Gastrocnemius medialis (tissue), 4 donors: Measurements from ENCODE around the gene PTEN.

ENCODE experiments used
- CTCF ChIP-seq, 5 experiments: fragments of 450-650 bp in 3 of 5; fragments of 200-600 bp in 2 of 5; sonication (generic) in 2 of 5; IDR thresholded peaks in 4 of 5; conservative IDR thresholded peaks in 1 of 5; 1 replicate in 4 of 5; 2 replicates in 1 of 5; pipeline ENCODE4 v1.5.1; 2016 to 2019; ENCODE audit warnings: antibody characterized with exemption in 5 of 5, mild to moderate bottlenecking in 3 of 5, moderate library complexity in 3 of 5
- POLR2A ChIP-seq, 2 donors: fragments of 450-650 bp; IDR thresholded peaks; one replicate each; pipeline ENCODE4 v1.6.1; 2017; ENCODE audit warnings: antibody characterized with exemption in 2 of 2, mild to moderate bottlenecking in 2 of 2, moderate library complexity in 2 of 2

GRCh38 chr10:87927091-87927490, 63.7 kb downstream of the PTEN start:
- TF ChIP-seq CTCF (IDR thresholded peaks at IDR 0.05 in 4 of 5, conservative IDR thresholded peaks at IDR 0.05 in 1 of 5) (no peak), POLR2A (IDR thresholded peaks at IDR 0.05) (no peak)
